COLO668 (cell line): ENCODE results near the gene PHF20.
"Not testable (repeated sequence)": the region's sequence is repeated elsewhere in the genome, so short reads cannot be mapped to it uniquely, and the experiment has no call there.

Source experiments
- DNase-seq: peaks from one replicate; lab custom pipeline; 2025; ENCODE audit not compliant: unreplicated experiment; lab: John Stamatoyannopoulos, UW

Gene PHF20

GRCh38 chr20:35838205-35838604, 66.4 kb downstream of the PHF20 start:
- DNase-seq: no peak

DNA sequence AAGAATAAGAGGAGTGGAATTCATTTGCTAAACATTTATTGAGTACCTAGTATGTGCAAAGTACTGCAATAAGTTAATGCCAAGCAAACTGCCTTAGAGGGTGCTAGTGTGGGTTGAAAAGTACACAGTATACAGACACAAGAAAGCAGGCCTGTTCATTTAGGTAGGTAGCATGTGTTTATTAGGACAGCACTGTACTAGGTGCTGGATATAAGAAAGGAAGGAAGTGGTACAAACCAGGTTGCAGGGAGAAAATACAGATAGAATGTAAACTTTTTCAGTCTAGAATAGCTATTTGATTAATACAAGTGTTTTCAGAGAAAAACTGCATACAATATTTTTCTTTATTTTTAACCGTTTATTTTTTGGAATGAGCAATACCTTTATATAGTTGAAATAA, 68.1 kb downstream of the PHF20 start:
- no peak for DNase-seq

DNA sequence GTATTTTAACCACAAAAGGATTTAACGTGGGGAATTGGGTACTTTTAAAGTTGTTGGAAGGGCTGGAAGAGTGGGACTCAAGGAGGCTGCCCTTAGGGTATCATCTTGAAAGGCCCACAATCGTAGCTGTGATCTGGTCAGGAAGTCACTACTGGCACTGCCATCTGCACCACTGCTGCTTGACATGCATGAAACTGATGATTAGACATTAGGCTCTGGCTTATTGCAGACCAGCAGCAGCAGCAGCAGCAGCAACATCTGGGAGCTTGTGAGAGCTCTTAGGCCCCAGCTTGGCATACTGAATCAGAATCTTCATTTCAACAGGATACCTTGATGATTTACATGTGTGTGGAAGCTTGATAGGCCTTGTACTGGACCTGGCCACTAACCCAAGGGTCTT, 68.6 kb downstream of the PHF20 start:
- no peak for DNase-seq

GRCh38 chr20:35842361-35842760, 70.5 kb downstream of the PHF20 start:
- DNase-seq: no peak

- DNase-seq: not testable (repeated sequence)
Observed at GRCh38 chr20:35843894-35844293, 72.1 kb downstream of the PHF20 start.

- no peak for DNase-seq
Observed at GRCh38 chr20:35845561-35845960, 73.7 kb downstream of the PHF20 start.

- no peak for DNase-seq
Observed at GRCh38 chr20:35849706-35850105, 77.9 kb downstream of the PHF20 start.

DNA sequence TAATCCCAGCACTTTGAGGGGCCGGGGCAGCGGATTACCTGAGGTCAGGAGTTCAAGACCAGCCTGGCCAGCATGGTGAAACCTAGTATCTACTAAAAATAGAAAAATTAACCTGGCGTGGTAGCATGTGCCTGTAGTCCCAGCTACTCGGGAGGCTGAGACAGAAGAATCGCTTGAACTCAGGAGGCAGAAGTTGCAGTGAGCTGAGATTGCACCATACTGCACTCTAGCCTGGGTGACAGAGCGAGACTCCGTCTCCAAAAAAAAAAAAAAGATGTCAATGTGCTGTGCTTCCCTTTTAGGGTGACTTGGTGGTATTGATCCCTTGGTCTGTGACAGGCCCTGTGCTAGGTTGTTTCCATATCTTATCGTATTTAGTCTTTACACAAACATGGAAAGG, 79.8 kb downstream of the PHF20 start:
- not testable (repeated sequence) for DNase-seq

GRCh38 chr20:35854713-35855348, 83.0 kb downstream of the PHF20 start:
- no peak for DNase-seq

GRCh38 chr20:35855641-35856040, 83.8 kb downstream of the PHF20 start:
- DNase-seq: not testable (repeated sequence)

GRCh38 chr20:35856866-35857265, 85.1 kb downstream of the PHF20 start:
- no peak for DNase-seq

DNA sequence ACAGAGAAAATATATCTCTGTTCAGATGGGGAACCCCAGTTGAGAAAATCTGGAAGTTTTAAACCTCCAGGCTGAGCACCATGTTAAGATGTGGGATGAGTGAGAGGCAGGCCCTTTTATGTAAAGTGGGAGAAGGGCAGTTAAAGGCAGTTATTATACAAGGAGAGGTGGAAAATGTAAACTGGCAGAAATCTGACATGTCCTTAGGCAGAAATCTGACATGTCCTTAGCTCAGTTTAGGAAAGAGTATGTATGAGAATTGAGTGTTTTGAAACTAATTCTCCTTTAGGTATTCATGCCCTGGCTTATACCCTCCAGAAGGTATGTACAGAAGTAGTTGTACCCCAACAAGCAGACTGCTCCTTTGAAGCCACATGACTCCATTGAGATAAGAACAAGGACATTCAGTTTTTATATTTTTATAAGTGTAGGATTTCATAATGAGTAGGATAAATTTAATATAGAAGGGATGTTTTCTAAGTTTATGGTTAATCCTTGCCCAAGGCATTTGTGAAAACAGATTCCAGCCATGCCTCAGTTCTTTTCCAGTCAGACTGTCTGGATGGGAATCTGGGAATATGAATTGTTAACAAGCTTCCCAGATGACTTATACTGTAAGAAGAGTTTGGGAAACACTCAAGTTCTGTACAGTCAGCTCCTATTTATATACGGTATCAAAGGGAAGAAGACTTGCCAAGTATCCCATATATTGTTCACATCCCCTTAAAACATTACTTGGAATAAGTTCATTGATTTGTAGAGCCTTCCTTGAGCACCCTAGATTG, 94.8 kb downstream of the PHF20 start:
- DNase-seq: no peak

GRCh38 chr20:35870541-35871258, 98.9 kb downstream of the PHF20 start:
- DNase-seq: no peak

- no peak for DNase-seq
Observed at GRCh38 chr20:35871259-35871771, 99.5 kb downstream of the PHF20 start.

GRCh38 chr20:35876033-35876320, 104.2 kb downstream of the PHF20 start:
- no peak for DNase-seq

DNA sequence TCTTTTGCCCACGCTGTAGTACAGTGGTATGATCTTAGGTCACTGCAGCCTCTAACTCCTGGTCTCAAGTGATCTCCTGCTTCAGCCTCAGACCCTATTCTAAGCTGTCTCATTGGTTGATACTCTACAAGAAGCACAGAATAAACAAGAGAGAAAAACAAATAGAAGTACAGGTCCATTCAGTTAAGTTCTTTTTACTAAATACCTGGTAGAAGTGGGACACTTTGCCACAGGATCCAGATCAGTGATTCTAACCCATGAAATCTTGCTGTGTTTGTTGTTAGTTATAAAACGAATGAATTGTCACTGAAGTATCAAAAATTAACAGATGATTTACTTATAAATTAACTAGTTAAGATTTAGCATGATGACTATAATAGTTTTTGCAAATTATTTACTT, 105.8 kb downstream of the PHF20 start:
- no peak for DNase-seq

GRCh38 chr20:35878113-35878625, 106.4 kb downstream of the PHF20 start:
- no peak for DNase-seq

GRCh38 chr20:35881676-35882075, 109.9 kb downstream of the PHF20 start:
- DNase-seq: no peak

DNA sequence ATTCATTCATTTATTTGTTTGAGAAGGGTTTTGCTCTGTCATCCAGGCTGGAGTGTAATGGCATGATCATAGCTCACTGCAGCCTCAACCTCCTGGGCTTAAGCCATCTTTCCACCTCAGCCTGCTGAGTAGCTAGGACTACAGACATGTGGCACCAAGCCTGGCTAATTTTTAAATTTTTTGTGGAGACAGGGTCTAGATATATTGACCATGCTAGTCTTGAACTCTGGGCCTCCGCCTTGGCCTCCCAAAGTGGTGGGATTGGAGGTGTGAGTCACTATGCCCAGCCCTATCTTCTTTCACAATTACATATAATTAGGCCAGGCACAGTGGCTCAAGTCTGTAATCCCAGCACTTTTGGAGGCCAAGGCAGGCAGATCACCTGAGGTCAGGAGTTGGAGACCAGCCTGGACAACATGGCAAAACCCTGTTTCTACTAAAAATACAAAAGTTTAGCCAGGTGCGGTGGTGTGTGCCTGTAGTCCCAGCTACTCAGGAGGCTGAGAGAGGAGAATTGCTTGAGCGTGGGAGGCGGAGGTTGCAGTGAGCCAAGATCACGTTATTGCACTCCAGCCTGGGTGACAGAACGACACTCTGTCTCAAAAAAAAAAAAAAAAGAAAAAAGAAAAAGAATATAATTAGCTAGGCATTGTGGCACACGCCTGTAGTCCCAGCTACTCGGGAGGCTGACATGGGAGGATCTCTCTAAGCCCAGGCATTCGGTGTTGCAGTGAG, 110.8 kb downstream of the PHF20 start:
- not testable (repeated sequence) for DNase-seq

DNA sequence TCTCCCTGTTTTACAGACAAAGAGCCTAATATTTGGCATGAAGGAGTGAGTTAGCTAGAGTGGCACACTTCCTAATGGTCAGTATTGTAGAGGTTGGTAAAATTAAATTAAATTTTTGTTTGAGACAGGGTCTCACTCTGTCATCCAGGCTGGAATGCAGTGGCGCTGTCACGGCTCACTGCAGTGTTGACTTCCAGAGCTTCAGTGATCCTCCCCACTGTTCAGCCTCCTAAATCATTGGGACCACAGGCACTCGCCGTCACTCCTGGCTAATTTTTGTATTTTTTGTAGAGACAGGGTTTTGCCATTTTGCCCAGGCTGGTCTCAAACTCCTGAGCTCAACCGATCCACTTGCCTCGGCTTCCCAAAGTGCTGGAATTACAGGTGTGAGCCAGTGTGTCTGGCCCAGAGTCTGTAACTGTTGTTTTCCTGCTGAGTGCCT, 111.5 kb downstream of the PHF20 start:
- DNase-seq: no peak
